HCT116 (cell line): ENCODE results near the gene KCNB1. TPM values are rescaled to one million over a fixed set of nuclear protein-coding genes. Genes with fewer than 3 reads are reported as not detected.

Experiments used
- ATAC-seq: fragments of 200-7000 bp; cut with Tn5 transposase; 2 replicates; pipeline ENCODE4 v1.9.1; 2020; ENCODE audit warnings: mild to moderate bottlenecking, moderate library complexity
- BruUV-seq: library from RNA; stranded (reverse); fragments of 400-500 nt; replicated peaks from 2 replicates; lab custom pipeline; 2021; lab: Mats Ljungman, UMichigan
- CTCF ChIA-PET: fragments of 300-600 bp; sonication (Branson Sonifier 250); formaldehyde crosslinking; loops from one replicate; lab custom pipeline; 2021; ENCODE audit warnings: antibody characterized with exemption; lab: Charles Lee
- POLR2A ChIA-PET: fragments of 300-600, 350-600 bp; sonication (Branson Sonifier 250); formaldehyde crosslinking; loops from one replicate; lab custom pipeline; 2021; ENCODE audit warnings: antibody characterized with exemption; lab: Charles Lee
- RAD21 ChIA-PET, 2 experiments: fragments of 300-600 bp; sonication (Branson Sonifier 250); formaldehyde crosslinking; loops; one replicate each; lab custom pipeline; 2023; ENCODE audit warnings: low total read pairs in 2 of 2; ENCODE audit not compliant: uncharacterized antibody in 2 of 2, unreplicated experiment in 2 of 2, low non-redundant PET in 1 of 2; lab: Charles Lee
- DNase-seq: peaks from one replicate; pipeline ENCODE4 v3.0.0-alpha.2; 2010; ENCODE audit warnings: low read depth, low spot score
- H2AFZ ChIP-seq: fragments of 200-600 bp; shearing (Covaris generic), sonication (generic); 2 replicates; pipeline ENCODE4 v1.6.1; 2017; ENCODE audit warnings: low read depth, mixed run types, mixed read lengths, antibody characterized with exemption, low read length; ENCODE audit not compliant: poor library complexity, severe bottlenecking
- H3K27ac ChIP-seq: 2 replicates; pipeline ENCODE4 v1.5.1; 2012; ENCODE audit warnings: low read depth, low read length
- H3K27me3 ChIP-seq: fragments of 200-600 bp; sonication (generic); 2 replicates; pipeline ENCODE4 v1.6.1; 2016; ENCODE audit warnings: mixed run types, low read length, mixed read lengths; ENCODE audit not compliant: insufficient read depth
- H3K36me3 ChIP-seq, 2 experiments: fragments of 200-500 bp in 1 of 2; fragments of 200-600 bp in 1 of 2; sonication (Bioruptor generic) in 1 of 2; sonication (generic) in 1 of 2; 2 replicates each; pipeline versions ENCODE4 v1.5.1 to v1.6.1; 2014 to 2016; ENCODE audit warnings: low read length in 2 of 2, inconsistent platforms in 1 of 2, mixed read lengths in 1 of 2, mixed run types in 1 of 2; ENCODE audit not compliant: insufficient read depth in 2 of 2, control insufficient read depth in 1 of 2
- H3K4me1 ChIP-seq, 2 experiments: fragments of 200-600 bp in 1 of 2; sonication (generic) in 1 of 2; 2 replicates each; pipeline versions ENCODE4 v1.5.1 to v1.6.1; 2012 to 2017; ENCODE audit warnings: low read length in 2 of 2, inconsistent platforms in 1 of 2, mild to moderate bottlenecking in 1 of 2, mixed read lengths in 1 of 2, mixed run types in 1 of 2, moderate library complexity in 1 of 2; ENCODE audit not compliant: insufficient read depth in 2 of 2, control insufficient read depth in 1 of 2
- H3K4me2 ChIP-seq: fragments of 200-600 bp; sonication (generic); 2 replicates; pipeline ENCODE4 v1.6.1; 2017; ENCODE audit warnings: mixed run types, low read length, mixed read lengths
- H3K4me3 ChIP-seq, 2 experiments: fragments of 200-600 bp in 1 of 2; sonication (generic) in 1 of 2; replicated peaks in 1 of 2; 2 replicates each; pipeline ENCODE4 v1.5.1; 2011 to 2016; ENCODE audit warnings: low read length in 2 of 2, control low read depth in 1 of 2, low read depth in 1 of 2, mild to moderate bottlenecking in 1 of 2, mixed read lengths in 1 of 2, mixed run types in 1 of 2
- H3K79me2 ChIP-seq: fragments of 200-600 bp; sonication (generic); 2 replicates; pipeline ENCODE4 v1.6.1; 2017; ENCODE audit warnings: mild to moderate bottlenecking, mixed run types, low read length, moderate library complexity, mixed read lengths; ENCODE audit not compliant: insufficient read depth
- H3K9ac ChIP-seq: fragments of 200-600 bp; sonication (generic); 2 replicates; pipeline ENCODE4 v1.6.1; 2016; ENCODE audit warnings: low read length, mixed read lengths
- H3K9me2 ChIP-seq: fragments of 200-600 bp; sonication (generic), shearing (Covaris generic); 2 replicates; pipeline ENCODE4 v1.6.1; 2017; ENCODE audit warnings: mixed run types, mild to moderate bottlenecking, moderate library complexity; ENCODE audit not compliant: insufficient read depth
- H3K9me3 ChIP-seq, 2 experiments: fragments of 200-500 bp in 1 of 2; fragments of 200-600 bp in 1 of 2; sonication (Bioruptor generic) in 1 of 2; sonication (generic) in 1 of 2; 2 replicates each; pipeline ENCODE4 v1.6.1; 2014 to 2017; ENCODE audit warnings: low read length in 2 of 2, mixed read lengths in 2 of 2, inconsistent platforms in 1 of 2, low read depth in 1 of 2, mild to moderate bottlenecking in 1 of 2, mixed run types in 1 of 2, moderate library complexity in 1 of 2; ENCODE audit not compliant: control insufficient read depth in 1 of 2, insufficient read depth in 1 of 2
- H4K20me1 ChIP-seq: fragments of 200-600 bp; sonication (generic), shearing (Covaris generic); 2 replicates; pipeline ENCODE4 v1.6.1; 2017; ENCODE audit warnings: mixed run types, mild to moderate bottlenecking, moderate library complexity; ENCODE audit not compliant: insufficient read depth
- CBX3 ChIP-seq: IDR thresholded peaks from 2 replicates; pipeline ENCODE4 v1.6.1; 2012; ENCODE audit warnings: low read depth
- CEBPB ChIP-seq: IDR thresholded peaks from 2 replicates; pipeline ENCODE4 v1.6.1; 2012; ENCODE audit warnings: low read depth
- ELF1 ChIP-seq: IDR thresholded peaks from 2 replicates; pipeline ENCODE4 v1.6.1; 2012; ENCODE audit warnings: low read depth, borderline replicate concordance
- EZH2 ChIP-seq: fragments of 200-600 bp; sonication (generic); IDR thresholded peaks from 2 replicates; pipeline ENCODE4 v1.6.1; 2017; ENCODE audit warnings: antibody characterized with exemption, mixed run types
- FOSL1 ChIP-seq: IDR thresholded peaks from 2 replicates; pipeline ENCODE4 v1.6.1; 2012; ENCODE audit warnings: low read depth
- POLR2AphosphoS5 ChIP-seq: IDR thresholded peaks from 2 replicates; pipeline ENCODE4 v1.6.1; 2011; ENCODE audit warnings: mild to moderate bottlenecking, low read depth, low read length, moderate library complexity
- RAD21 ChIP-seq: IDR thresholded peaks from 2 replicates; pipeline ENCODE4 v1.6.1; 2012; ENCODE audit warnings: low read depth, mild to moderate bottlenecking
- SIN3A ChIP-seq: IDR thresholded peaks from 2 replicates; pipeline ENCODE4 v1.6.1; 2012; ENCODE audit warnings: low read depth
- SP1 ChIP-seq: IDR thresholded peaks from 2 replicates; pipeline ENCODE4 v1.6.1; 2012; ENCODE audit warnings: low read depth
- SRF ChIP-seq: IDR thresholded peaks from 2 replicates; pipeline ENCODE4 v1.6.1; 2012; ENCODE audit warnings: low read depth
- YY1 ChIP-seq: IDR thresholded peaks from 2 replicates; pipeline ENCODE4 v1.6.1; 2011; ENCODE audit warnings: low read length, low read depth, moderate library complexity, mild to moderate bottlenecking; ENCODE audit not compliant: insufficient replicate concordance; ENCODE audit errors: extremely low read depth
- ZFX ChIP-seq: fragments of 450-650 bp; IDR thresholded peaks from 2 replicates; pipeline ENCODE4 v1.6.1; 2017
- ZNF274 ChIP-seq: fragments of 200-500 bp; sonication (Bioruptor generic); IDR thresholded peaks from 2 replicates; pipeline ENCODE4 v1.6.1; 2014; ENCODE audit warnings: mild to moderate bottlenecking, low read depth, low read length, inconsistent platforms
- intact Hi-C: fragments of 100-400 bp; cut with micrococcal nuclease; formaldehyde crosslinking; loops from 2 replicates; pipeline ENCODE4 v1.10.0; 2022
- total RNA-seq: library from RNA; stranded (reverse); gene quantifications from one replicate; pipeline ENCODE4 v1.2.1, GENCODE V29; 2021; ENCODE audit not compliant: unreplicated experiment
- TF ChIP-seq, protein P1 (sequence below): IDR thresholded peaks from 2 replicates; pipeline ENCODE4 v1.6.1; 2012
- TF ChIP-seq, protein P2 (sequence below): IDR thresholded peaks from 2 replicates; pipeline ENCODE4 v1.6.1; 2012; ENCODE audit warnings: low read depth
- TF ChIP-seq, protein P3 (sequence below): IDR thresholded peaks from 2 replicates; pipeline ENCODE4 v1.6.1; 2011; ENCODE audit warnings: mild to moderate bottlenecking, low read length, moderate library complexity; ENCODE audit not compliant: insufficient replicate concordance; ENCODE audit errors: extremely low read depth
- TF ChIP-seq, protein P4 (sequence below): IDR thresholded peaks from 2 replicates; pipeline ENCODE4 v1.6.1; 2012

KCNB1 gene
- total RNA-seq, 1 experiment from 2014 or later = 0.79 TPM

DNA sequence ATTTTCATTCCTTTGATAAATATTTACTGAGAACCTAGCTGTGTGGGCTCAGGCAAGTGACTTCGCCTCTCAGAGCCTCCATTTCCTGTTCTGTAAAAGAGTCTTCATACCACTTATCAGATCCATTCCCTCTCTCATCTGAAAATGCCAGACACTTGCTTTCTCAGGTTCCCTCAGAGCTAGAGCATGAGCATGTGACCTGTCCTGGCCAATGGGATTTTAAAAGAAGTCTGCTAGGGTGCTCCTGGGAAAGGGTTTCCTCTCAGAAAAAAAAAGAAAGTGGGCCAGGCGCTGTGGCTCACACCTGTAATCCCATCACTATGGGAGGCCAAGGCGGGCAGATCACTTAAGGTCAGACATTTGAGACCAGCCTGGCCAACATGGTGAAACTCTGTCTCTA lies 5.3 kb downstream of the KCNB1 start:
- no peaks in the 10 kb centered on the region for H3K36me3 ChIP-seq
- no peaks in the 10 kb centered on the region for H3K9me3 ChIP-seq
- ChIA-PET POLR2A (no interaction called here), CTCF (no interaction called here), RAD21 (no interaction called here)
- DNase-seq (no peak), ATAC-seq (peak; percentile 54; the same call in 1 of the 2 replicates)
- no peak overlapping the region for H2AFZ ChIP-seq
- no peaks in the 10 kb centered on the region for H3K9me2 ChIP-seq
- H3K27me3 ChIP-seq = no peaks in the 10 kb centered on the region
- no peak overlapping the region for H3K27ac ChIP-seq
- H3K4me3 ChIP-seq = no peak overlapping the region
- H3K4me2 ChIP-seq = no peak overlapping the region
- H4K20me1 ChIP-seq = no peaks in the 10 kb centered on the region
- intact Hi-C loops = no loop called here
- no TSS peak for BruUV-seq
- TF ChIP-seq, protein P1, sequence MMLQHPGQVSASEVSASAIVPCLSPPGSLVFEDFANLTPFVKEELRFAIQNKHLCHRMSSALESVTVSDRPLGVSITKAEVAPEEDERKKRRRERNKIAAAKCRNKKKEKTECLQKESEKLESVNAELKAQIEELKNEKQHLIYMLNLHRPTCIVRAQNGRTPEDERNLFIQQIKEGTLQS = no peak
- TF ChIP-seq, protein P2, sequence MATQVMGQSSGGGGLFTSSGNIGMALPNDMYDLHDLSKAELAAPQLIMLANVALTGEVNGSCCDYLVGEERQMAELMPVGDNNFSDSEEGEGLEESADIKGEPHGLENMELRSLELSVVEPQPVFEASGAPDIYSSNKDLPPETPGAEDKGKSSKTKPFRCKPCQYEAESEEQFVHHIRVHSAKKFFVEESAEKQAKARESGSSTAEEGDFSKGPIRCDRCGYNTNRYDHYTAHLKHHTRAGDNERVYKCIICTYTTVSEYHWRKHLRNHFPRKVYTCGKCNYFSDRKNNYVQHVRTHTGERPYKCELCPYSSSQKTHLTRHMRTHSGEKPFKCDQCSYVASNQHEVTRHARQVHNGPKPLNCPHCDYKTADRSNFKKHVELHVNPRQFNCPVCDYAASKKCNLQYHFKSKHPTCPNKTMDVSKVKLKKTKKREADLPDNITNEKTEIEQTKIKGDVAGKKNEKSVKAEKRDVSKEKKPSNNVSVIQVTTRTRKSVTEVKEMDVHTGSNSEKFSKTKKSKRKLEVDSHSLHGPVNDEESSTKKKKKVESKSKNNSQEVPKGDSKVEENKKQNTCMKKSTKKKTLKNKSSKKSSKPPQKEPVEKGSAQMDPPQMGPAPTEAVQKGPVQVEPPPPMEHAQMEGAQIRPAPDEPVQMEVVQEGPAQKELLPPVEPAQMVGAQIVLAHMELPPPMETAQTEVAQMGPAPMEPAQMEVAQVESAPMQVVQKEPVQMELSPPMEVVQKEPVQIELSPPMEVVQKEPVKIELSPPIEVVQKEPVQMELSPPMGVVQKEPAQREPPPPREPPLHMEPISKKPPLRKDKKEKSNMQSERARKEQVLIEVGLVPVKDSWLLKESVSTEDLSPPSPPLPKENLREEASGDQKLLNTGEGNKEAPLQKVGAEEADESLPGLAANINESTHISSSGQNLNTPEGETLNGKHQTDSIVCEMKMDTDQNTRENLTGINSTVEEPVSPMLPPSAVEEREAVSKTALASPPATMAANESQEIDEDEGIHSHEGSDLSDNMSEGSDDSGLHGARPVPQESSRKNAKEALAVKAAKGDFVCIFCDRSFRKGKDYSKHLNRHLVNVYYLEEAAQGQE = no peak
- TF ChIP-seq, protein P3, sequence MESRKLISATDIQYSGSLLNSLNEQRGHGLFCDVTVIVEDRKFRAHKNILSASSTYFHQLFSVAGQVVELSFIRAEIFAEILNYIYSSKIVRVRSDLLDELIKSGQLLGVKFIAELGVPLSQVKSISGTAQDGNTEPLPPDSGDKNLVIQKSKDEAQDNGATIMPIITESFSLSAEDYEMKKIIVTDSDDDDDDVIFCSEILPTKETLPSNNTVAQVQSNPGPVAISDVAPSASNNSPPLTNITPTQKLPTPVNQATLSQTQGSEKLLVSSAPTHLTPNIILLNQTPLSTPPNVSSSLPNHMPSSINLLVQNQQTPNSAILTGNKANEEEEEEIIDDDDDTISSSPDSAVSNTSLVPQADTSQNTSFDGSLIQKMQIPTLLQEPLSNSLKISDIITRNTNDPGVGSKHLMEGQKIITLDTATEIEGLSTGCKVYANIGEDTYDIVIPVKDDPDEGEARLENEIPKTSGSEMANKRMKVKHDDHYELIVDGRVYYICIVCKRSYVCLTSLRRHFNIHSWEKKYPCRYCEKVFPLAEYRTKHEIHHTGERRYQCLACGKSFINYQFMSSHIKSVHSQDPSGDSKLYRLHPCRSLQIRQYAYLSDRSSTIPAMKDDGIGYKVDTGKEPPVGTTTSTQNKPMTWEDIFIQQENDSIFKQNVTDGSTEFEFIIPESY = no peak
- TF ChIP-seq FOSL1 (no peak), ZFX (no peak), SRF (no peak), POLR2AphosphoS5 (no peak), CBX3 (no peak), CEBPB (no peak), SP1 (no peak), YY1 (no peak), RAD21 (no peak), ELF1 (no peak), ZNF274 (no peak), SIN3A (no peak), EZH2 (no peak)
- TF ChIP-seq, protein P4, sequence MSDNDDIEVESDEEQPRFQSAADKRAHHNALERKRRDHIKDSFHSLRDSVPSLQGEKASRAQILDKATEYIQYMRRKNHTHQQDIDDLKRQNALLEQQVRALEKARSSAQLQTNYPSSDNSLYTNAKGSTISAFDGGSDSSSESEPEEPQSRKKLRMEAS = no peak
- TF ChIP-seq, all 23 proteins: peak for 0
- Histone ChIP-seq H3K4me1 (peaks cover 0 to 7% of the 10 kb centered on the region in 2 experiments; a peak in 1 of 4 replicates), H3K9ac (no peak overlapping the region), H3K79me2 (no peaks in the 10 kb centered on the region)
